GM21423 (cell line): ENCODE results near the gene AK3.

Source experiments
- ATAC-seq: cut with Tn5 transposase; IDR thresholded peaks from one replicate; pipeline ENCODE4 v1.9.1; 2021; ENCODE audit warnings: mild to moderate bottlenecking, moderate library complexity; ENCODE audit not compliant: unreplicated experiment

The AK3 gene

DNA sequence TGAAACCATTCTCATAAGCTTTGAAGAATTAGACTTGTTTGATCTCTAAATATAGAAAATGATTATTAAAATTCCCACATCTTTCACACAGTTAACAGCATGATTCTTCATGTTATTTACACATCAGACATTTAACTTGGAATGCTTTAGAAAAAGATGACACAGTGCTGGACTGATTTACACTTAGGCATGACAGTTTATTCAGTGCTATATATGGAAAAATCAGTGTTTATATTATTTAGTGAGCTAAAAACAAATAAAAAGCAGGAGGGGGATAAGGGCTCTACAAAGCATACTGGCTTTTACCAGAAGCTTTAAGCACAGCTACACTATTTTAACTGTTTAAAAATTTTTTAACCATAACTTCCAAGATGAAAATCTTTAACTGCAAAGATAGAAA, 31.6 kb downstream of the AK3 start:
- ATAC-seq: no peak

DNA sequence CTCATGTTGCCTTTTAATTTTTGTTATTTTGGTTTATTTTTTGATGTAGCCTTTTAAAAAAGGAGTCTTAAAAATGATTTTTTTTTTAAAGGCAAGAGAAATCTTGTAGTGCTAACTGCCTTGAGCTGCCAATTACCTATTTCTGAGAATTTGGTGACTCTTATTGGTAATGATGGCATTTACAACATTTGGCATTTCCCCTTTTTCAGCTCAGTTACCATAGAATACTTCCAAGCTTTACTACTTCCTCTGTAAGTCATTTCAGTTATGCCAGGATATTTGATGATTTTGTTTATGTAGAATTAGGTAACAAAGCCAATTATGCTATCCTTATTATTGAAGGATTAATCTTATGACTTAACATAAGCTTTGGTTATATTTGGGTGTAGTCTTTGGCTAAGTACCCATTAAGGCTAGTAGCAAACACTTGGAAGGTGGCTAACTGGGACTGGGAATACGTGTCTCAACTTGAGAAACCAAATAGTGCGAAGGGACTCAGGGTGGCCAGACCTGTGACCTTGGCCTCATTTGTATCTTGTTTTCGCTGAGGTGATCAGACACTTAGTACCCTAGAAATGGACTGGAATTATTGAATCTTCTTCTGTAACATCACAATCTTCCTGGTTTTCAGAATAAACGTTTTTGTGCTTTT, 33.9 kb downstream of the AK3 start:
- no peak for ATAC-seq

DNA sequence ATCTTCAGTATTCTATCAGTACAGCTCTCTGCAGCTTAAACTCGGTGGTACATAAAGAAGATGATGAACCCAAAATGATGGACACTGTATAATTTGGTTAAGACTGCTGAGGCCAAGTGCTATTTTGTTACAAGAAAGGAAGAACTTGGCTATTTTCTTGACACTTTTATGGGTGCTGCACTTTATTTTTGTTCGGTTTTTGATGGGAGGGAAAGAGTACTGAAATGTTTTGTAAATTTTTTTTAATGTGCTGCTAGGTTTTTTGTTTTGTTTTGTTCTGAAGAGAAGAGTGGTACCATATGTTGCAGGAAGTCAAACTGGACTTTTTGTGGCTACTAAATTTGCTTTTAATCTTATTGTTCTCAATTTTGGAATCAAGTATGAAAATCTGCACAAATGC, 35.0 kb downstream of the AK3 start:
- no peak for ATAC-seq

DNA sequence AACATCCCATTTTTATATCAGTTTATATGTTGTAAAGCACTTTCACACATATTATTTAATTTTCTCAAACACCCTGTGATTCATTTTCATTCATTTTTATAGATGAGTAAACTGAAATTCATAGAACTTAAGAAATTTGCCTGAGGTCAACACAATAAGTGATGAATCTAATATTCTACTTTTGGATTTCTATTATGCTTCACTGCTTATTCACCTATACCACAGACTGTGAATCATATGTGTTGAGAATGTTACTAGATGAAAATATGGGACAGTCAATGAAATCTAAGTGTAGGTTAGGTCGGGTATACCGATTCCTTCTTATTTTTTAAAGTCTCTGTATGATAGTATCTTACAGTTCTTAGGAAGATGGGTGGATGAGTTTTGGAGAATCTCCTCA, 36.9 kb downstream of the AK3 start:
- no peak for ATAC-seq

DNA sequence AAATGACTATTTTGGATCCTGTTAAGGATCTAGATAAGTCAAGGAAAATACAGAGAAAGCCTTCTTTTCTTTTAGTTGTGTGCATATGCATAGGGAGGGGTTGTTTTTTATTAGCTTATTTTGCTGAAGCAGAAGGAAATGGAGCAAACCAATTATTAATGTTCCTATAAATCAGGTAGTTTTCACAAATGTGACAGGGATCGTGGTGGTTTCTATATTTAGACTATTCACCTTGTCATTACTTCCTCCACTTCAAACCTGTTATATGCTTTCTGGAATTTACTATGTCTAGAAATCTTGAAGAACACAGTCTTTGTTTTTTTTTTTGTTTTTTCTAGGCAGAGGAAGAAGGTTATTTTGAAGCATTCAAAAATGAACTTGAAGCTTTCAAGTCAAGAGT, 39.5 kb downstream of the AK3 start:
- no peak for ATAC-seq

DNA sequence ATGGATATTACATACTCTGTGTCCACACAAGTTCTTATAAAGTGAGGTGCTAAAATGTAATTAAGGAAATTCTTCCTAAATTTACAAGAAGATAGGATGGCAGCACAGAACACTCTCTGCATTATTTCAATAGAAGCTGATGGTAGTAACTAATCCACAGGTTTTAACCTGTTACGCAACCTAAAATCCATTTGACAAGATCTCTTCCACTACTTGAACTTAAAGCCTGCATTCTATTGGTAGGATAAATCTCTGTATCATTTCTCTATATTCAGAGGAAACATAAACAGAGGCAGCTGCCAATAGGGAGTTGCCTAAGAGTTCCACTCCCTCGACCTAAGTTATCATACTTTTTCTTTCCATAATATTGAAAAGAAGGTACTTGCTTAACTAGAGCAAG, 40.1 kb downstream of the AK3 start:
- no peak for ATAC-seq

DNA sequence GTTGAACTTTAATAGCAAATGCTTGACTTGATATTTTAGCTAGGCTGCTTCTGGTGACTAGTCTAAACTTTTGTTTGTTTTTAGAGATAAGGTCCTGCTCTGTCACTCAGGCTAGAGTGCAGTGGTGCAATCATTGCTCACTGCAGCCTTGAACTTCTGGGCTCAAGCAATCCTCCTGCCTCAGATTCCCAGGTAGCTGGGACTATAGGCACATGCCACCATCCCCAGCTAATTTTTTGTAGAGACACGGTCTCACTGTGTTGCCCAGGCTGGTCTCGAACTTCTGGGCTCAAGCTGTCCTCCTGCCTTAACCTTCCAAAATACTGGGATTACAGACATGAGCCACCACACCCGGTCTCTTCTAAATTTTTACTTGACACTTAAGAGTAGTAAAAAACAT, 40.9 kb downstream of the AK3 start:
- no peak for ATAC-seq

DNA sequence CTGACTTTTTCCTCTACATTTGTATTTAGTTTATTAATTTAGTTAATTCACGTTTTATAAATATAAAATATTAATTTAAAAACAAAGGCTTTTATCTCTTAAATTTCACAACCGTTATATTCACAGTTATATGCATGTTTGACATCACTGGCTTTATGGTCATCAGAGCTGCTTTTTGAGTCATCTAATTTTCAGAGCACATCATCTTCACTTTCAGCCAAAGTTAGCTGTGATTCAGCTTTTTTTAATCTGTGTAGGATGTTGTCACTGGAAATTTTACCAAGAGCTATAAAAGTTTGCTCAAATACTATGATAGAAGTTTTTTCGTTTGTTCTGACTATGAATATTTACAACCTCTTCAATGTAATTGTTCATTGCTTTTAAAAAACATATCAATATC, 49.2 kb downstream of the AK3 start:
- ATAC-seq: no peak

DNA sequence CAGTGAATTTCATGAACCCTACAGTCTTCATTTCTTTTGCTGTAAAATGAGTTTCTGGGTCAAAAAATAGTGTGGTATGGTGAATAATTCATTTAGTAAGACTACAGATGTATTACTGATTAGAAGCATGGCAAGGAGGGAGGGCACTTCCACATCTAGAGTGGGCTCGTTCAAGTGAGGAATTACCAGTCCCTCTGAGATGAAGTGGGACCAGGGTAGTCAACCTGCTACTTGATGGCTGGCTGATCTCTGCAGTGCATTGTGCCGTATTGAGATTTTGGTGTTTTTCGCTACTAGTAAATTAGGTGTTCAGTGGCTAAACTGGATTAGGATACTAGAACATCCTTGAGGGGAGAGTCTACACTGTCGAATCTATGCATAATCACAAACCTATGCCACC, 50.9 kb downstream of the AK3 start:
- ATAC-seq: peak; percentile 47

DNA sequence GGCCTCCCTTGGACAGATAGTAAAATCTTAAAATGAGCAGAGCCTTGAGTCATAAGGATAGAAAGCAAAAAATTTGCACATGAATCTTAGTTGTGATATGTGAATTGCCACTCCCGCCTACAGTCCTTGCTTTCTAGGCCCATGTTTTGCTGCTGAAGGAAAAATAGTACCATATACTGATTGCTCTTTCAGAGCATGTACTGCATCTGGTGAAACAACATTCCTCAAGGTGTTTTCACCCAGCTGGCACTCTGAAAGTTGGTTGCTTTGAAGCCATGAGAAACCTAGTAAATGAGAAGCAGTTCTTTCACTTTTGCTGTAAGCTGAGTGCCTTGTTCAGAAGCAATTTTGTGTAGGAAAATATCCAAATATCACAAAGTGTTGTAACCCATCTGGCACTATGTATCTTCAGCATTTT, 51.3 kb downstream of the AK3 start:
- peak; percentile 62 for ATAC-seq

DNA sequence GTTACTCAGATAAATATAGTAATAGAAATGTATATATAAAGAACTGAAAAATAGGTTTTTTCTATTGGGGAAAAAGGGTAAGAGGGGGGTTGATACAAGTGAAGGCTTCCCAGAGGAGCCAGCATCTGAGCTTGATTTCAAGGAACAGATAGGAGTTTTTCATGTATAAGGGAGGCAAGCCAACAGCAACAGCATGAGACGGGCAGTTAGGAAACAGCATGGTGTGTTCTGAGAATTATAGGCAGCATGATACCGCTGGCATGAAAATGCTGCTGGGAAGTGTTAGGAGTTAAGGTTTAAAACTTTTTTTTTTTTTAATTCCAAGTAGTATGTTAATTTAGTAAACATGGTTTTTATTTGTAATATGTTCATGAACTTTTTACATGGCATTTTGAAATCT, 52.0 kb downstream of the AK3 start:
- ATAC-seq: no peak

DNA sequence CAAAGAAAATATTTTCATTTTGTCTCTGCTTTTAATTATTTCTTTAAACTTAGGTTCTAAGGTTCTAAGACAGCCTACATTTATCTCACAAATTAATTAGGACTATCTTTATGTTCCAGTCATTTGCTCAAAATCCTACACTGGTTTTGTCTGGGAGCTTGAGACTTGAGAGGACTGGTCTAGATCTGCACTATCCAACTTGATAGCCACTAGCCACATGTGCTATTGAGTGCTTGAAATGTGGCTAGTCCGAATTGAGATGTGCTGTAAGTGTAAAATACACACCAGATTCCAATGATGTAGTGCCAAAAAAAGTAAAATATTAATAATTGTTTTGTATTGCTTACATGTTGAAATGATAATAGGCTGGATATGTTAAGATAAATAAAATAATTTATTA, 54.4 kb downstream of the AK3 start:
- no peak for ATAC-seq

DNA sequence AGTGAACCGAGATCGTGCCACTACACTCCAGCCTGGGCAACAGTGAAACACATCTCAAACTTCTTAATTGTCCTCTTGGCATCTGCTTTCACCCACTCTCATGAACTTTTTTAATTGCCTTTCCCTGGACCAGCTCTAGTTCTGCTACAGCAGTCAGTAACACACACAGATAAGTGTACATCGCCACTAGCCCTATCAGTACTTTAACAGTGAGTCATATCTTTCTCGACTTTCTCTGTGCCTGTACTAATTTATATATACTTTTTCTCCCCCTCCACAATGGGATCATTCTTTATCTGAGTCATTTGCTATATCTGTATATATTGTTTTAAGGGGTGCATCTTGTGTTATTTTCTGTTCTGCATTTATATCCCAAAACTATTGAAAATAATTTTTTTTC, 54.9 kb downstream of the AK3 start:
- ATAC-seq: no peak

DNA sequence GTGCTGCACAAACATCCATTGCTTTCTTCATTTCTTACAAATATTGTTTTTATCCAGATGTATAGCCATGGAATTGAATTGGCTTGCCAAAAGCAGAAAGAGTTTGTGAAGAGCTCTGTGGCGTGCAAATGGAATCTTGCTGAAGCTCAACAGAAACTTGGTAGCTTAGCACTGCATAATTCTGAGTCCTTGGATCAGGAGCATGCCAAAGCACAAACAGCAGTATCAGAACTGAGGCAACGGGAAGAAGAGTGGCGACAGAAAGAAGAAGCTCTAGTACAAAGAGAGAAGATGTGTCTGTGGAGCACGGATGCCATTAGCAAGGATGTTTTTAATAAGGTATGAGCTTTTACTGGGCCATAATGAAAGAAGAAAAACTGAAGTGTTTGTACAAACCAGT, 56.2 kb downstream of the AK3 start:
- no peak for ATAC-seq

DNA sequence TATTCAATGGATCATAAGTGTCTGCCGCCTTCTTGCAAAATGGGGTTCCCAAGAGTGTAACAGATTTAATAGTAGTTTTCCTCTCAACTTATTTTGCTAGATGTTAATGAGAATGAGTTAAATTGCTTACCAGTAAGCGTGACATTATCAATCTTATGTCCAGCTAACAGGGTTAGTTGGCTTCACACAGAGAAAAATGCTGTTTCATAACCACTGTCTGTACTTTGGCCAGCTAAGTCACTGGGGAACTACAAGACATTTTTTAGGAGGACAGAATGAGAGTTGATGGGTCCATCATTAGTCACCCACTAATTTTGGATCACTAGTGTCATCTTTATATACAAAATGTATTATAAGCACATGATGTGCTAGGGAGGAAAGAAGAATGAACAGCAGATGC, 60.3 kb downstream of the AK3 start:
- no peak for ATAC-seq

DNA sequence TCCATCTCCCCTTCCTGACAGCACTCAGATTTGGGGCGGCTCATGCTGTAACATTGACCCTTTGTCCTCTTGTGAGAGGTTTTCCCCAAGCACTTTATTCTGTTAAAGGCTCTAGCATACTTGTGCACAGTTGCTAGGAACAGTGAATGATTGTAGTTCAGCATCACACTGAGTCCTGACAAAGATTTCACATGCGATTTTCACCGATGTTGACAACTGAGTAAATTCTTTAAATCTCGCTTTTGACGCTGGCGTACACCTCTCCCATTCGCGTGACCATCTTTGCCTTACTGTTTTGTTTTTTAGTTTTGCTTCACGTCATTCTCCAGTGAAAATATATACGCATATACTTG, 60.9 kb downstream of the AK3 start:
- ATAC-seq: no peak

DNA sequence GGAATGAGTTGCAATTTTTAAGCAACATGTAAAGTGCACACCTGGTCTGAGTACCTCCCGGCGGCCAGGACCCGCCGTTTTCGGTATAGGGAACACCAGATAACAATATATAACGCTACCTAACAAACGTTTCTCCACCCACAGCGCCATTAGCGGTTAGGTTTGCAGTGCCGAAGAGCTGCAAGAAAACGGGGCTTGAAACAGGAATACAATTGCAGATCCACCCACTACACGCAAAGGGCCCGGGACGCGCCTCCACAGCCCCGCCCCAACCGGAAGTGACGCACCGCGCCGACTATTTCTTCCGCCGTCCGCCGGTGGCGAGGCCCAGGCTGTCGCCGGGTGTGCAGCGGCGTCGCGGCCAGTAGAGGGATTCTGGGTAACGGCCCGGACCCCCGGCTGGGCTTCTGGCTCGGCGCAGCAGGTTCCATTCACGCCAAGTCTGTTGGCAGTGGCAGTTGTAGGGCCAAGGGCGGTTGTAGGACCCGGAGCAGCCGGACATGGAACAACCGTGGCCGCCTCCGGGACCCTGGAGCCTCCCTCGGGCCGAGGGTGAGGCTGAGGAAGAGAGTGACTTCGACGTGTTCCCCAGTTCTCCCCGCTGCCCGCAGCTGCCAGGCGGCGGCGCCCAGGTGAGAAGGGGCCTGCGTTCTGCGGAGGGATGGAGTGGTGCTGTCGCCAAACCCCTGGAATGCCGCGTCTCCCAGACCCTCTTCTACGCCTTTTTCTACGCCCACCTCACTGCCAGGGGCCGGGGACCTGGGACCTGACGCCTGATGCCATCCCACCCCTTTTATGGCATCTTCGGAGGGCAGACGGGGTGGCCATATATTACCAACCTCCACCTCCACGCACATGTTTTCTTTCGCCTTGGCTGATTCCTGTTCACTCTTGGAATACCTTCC, 61.5 kb downstream of the AK3 start, which contains the start of gene CDC37L1:
TSS of gene CDC37L1 (plus strand) at position 302 of the 905 bp plus-strand sequence. CDS start at position 501, 199 bp downstream.
- peak; percentile 98 for ATAC-seq

DNA sequence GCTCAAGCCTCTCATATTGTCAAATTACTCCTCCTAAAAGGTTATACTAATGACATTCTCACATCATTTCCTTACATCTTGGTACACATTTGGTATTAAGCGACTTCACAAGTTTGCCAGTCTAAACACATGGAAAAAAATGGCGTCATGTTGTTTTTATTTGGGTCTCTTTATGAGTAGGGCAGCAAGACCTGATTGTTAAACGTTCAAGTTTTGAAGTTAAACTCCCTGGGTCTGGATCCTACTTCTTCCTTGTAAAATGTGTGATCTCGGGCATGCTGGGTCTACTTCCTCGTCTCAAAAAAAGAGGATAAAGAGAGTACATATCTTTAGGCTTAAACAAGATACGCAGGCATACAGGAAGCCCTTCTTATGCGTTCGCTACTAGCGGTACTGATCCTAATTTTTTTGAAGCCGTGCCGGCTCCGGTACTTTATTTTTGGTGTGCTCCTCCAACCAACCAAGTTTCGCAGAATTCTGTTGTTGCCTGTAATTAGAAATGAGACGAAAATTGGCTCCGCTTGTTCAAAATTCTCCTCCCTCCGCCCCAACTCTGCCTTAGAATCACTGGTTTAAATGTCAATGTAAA, 62.2 kb downstream of the AK3 start:
- peak; percentile 17 for ATAC-seq

DNA sequence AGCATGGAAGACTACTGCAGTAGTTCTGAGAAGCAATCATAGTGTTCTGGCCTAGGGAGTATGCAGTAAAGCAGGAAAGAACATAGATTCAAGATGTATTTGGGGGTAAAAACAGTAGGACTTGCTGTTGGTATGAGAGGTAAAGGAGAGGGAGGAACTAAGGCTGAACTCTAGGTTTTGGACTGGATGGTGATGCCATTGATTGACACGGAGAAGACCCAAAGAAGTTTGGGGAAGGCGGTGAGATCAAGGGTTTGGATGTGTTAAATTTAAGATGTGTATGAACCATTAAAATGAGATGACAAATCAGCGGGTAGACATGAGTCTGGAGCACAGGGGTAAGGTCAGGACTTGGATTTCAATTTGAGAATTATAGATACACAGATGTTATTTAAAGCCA, 63.6 kb downstream of the AK3 start:
- no peak for ATAC-seq

DNA sequence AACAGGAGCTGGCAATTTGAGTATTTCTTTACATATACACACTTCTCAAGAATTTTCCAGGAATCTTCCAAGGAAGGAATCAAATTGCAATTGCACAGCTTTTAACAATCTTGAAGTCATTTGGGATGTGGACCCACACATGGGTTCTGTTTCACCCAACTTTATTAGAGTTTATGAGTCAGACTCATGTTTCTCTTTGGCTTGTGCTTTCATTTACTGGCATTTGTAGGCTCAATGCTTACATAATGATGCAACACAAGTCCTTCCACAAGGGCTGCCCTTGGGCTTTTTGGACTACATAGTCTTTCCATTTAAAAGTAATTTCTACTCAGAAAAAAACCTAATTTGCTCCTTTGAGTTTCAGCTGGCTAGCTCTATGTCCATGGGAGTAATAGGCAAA, 66.2 kb downstream of the AK3 start:
- ATAC-seq: no peak

DNA sequence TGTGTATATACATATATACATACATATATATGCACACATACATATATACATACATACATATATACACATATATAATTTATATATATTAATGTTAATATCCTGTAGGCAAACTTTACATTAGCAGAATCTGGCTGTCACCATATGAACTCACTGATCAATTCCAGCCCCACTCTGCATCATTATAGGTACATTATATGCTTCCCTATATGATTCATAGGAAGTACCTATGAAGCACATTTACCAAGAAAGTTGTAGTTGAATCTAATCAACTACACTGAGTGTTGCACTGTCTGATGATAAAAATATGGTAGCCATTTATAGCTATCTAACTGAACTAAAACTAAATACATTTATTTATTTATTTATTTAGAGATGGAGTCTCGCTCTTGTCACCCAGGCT, 69.3 kb downstream of the AK3 start:
- ATAC-seq: no peak

DNA sequence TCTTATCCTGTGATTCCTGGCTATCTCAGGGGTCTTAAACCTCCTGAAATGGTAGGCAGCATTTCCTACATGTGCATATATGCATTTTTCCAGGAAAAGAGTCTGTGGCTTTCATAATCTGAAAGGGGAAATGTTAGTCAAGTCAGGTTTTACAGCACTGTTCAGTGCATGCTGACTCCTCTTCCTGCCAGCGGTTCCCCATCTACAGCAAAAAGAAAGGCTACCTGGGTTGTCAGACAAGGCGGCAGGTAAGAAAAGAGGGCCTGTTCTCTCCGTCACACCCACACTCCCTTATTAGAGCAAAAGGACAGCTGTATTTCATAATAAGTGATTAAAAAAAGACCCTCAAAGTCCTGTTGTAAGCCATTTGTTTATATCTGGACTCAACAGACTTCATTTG, 70.4 kb downstream of the AK3 start:
- ATAC-seq: no peak
